Stimulated activated CD4-positive, alpha-beta T cell treated with anti-CD3 and anti-CD28 coated beads, Interleukin-15, amount 100 ng/mL, for 1 hour (primary cell): ENCODE measurements around the gene PPP2R2D.

Source experiments
- DNase-seq, 2 donors: peaks; one replicate each; pipeline ENCODE4 v3.0.0-alpha.2; 2020; ENCODE audit warnings: low read depth in 1 of 2, low spot score in 1 of 2

The PPP2R2D gene

GRCh38 chr10:131996466-131997365, 95.9 kb downstream of the PPP2R2D start:
- no peak for DNase-seq

- DNase-seq: no peak
Observed at GRCh38 chr10:131997366-131998049, 96.7 kb downstream of the PPP2R2D start.

GRCh38 chr10:131998050-131998844, 97.4 kb downstream of the PPP2R2D start:
- no peak for DNase-seq

- no peak for DNase-seq
Observed at GRCh38 chr10:131998845-131999681, 98.3 kb downstream of the PPP2R2D start.

- DNase-seq: no peak
Observed at GRCh38 chr10:132001238-132001972, 100.6 kb downstream of the PPP2R2D start.

- DNase-seq: no peak
Observed at GRCh38 chr10:132002004-132002403, 101.2 kb downstream of the PPP2R2D start.

- no peak for DNase-seq
Observed at GRCh38 chr10:132003282-132003924, 102.6 kb downstream of the PPP2R2D start.

GRCh38 chr10:132004052-132004451, 103.2 kb downstream of the PPP2R2D start:
- no peak for DNase-seq

GRCh38 chr10:132005147-132005546, 104.3 kb downstream of the PPP2R2D start:
- DNase-seq: no peak

- no peak for DNase-seq
Observed at GRCh38 chr10:132006966-132007365, 106.2 kb downstream of the PPP2R2D start.

GRCh38 chr10:132007681-132008080, 106.9 kb downstream of the PPP2R2D start:
- no peak for DNase-seq
